HepG2 (cell line): Measurements from ENCODE around the gene CPEB3. TPM values are rescaled to one million over a fixed set of nuclear protein-coding genes. Genes with fewer than 3 reads are reported as not detected.

ENCODE experiments used
- ATAD3A ChIP-seq: sonication (generic); formaldehyde crosslinking; IDR thresholded peaks from 2 replicates; pipeline ENCODE4 v1.4.0; 2020; ENCODE audit warnings: missing genetic modification reagents
- CBX5 ChIP-seq: sonication (generic); formaldehyde crosslinking; IDR thresholded peaks from 2 replicates; pipeline ENCODE4 v1.4.0; 2020; ENCODE audit warnings: missing genetic modification reagents, borderline replicate concordance
- DBP ChIP-seq: sonication (generic); formaldehyde crosslinking; IDR thresholded peaks from 2 replicates; pipeline ENCODE4 v1.4.0; 2020; ENCODE audit warnings: missing genetic modification reagents; ENCODE audit errors: not compliant biosample characterization
- DZIP1 ChIP-seq: sonication (generic); formaldehyde crosslinking; IDR thresholded peaks from 2 replicates; pipeline ENCODE4 v1.5.0; 2020; ENCODE audit warnings: mild to moderate bottlenecking, missing genetic modification reagents
- ETS1 ChIP-seq: sonication (generic); formaldehyde crosslinking; IDR thresholded peaks from 2 replicates; pipeline ENCODE4 v1.4.0; 2020; ENCODE audit warnings: missing genetic modification reagents
- HOXA5 ChIP-seq: sonication (generic); formaldehyde crosslinking; IDR thresholded peaks from 2 replicates; pipeline ENCODE4 v1.4.0; 2020; ENCODE audit warnings: missing genetic modification reagents
- JDP2 ChIP-seq: sonication (generic); formaldehyde crosslinking; IDR thresholded peaks from 2 replicates; pipeline ENCODE4 v1.8.1; 2022; ENCODE audit warnings: missing genetic modification reagents, borderline replicate concordance
- KLF6 ChIP-seq: IDR thresholded peaks from 2 replicates; pipeline ENCODE4 v1.8.0; 2016; ENCODE audit warnings: missing biosample characterization, missing genetic modification reagents
- MXD1 ChIP-seq: sonication (generic); formaldehyde crosslinking; IDR thresholded peaks from 2 replicates; pipeline ENCODE4 v1.4.0; 2020; ENCODE audit warnings: mild to moderate bottlenecking, missing genetic modification reagents
- MXD4 ChIP-seq: IDR thresholded peaks from 2 replicates; pipeline ENCODE4 v1.6.1; 2016; ENCODE audit warnings: mild to moderate bottlenecking, missing biosample characterization, missing genetic modification reagents
- PAWR ChIP-seq: sonication (generic); formaldehyde crosslinking; IDR thresholded peaks from 2 replicates; pipeline ENCODE4 v1.4.0; 2020; ENCODE audit warnings: missing genetic modification reagents, mild to moderate bottlenecking, borderline replicate concordance
- POGZ ChIP-seq: sonication (generic); formaldehyde crosslinking; IDR thresholded peaks from 2 replicates; pipeline ENCODE4 v1.4.0; 2020; ENCODE audit warnings: mild to moderate bottlenecking, missing genetic modification reagents
- ZBED4 ChIP-seq: sonication (generic); formaldehyde crosslinking; IDR thresholded peaks from 2 replicates; pipeline ENCODE4 v1.4.0; 2020; ENCODE audit warnings: missing genetic modification reagents, borderline replicate concordance
- ZC3H4 ChIP-seq: sonication (generic); formaldehyde crosslinking; IDR thresholded peaks from 2 replicates; pipeline ENCODE4 v1.4.0; 2020; ENCODE audit warnings: missing genetic modification reagents, borderline replicate concordance
- ZFP1 ChIP-seq: IDR thresholded peaks from 2 replicates; pipeline ENCODE4 v1.6.1; 2016
- ZNF207 ChIP-seq: fragments of 450-650 bp; IDR thresholded peaks from 2 replicates; pipeline ENCODE4 v1.6.1; 2016; ENCODE audit warnings: antibody characterized with exemption, borderline replicate concordance
- ZNF414 ChIP-seq: sonication (generic); formaldehyde crosslinking; IDR thresholded peaks from 2 replicates; pipeline ENCODE4 v1.5.0; 2020; ENCODE audit warnings: missing genetic modification reagents
- ZNF530 ChIP-seq: sonication (generic); formaldehyde crosslinking; IDR thresholded peaks from 2 replicates; pipeline ENCODE4 v1.5.0; 2020; ENCODE audit warnings: low read depth, mild to moderate bottlenecking, missing genetic modification reagents
- ZNF550 ChIP-seq: sonication (generic); formaldehyde crosslinking; IDR thresholded peaks from 2 replicates; pipeline ENCODE4 v1.4.0; 2020; ENCODE audit warnings: mild to moderate bottlenecking, missing genetic modification reagents, borderline replicate concordance
- ZNF616 ChIP-seq: sonication (generic); formaldehyde crosslinking; IDR thresholded peaks from 2 replicates; pipeline ENCODE4 v1.5.0; 2020; ENCODE audit warnings: low read depth, mild to moderate bottlenecking, missing genetic modification reagents
- ZNF7 ChIP-seq: IDR thresholded peaks from 2 replicates; pipeline ENCODE4 v1.6.1; 2016; ENCODE audit warnings: missing biosample characterization, missing genetic modification reagents
- polyA plus RNA-seq, 8 experiments: library from polyadenylated mRNA; depleted of rRNA in 3 of 8; stranded (reverse) in 7 of 8; unstranded in 1 of 8; fragments of >200 nt; fragmentation: Illumina TruSeq in 4 of 8; extraction: Trizol in 4 of 8; gene quantifications; 2 replicates each; pipeline versions ENCODE4 v1.2.1 to v1.2.3, GENCODE V29; 2011 to 2016; ENCODE audit warnings: low read depth in 4 of 8, missing spikeins in 1 of 8, mixed read lengths in 1 of 8; ENCODE audit not compliant: insufficient read depth in 1 of 8
- total RNA-seq, 5 experiments: library from RNA; depleted of rRNA; stranded (reverse); fragments of >200 nt; fragmentation: Illumina TruSeq; extraction: Trizol; gene quantifications; 2 replicates each; pipeline ENCODE4 v1.2.3, GENCODE V29; 2016; ENCODE audit warnings: low read depth in 1 of 5

Gene CPEB3
- total and polyA plus RNA-seq, 2 of the 13 experiments (the other 11 are each of a cell fraction or from before 2014, with no cell fraction given) = 0.66 to 0.70 TPM

GRCh38 chr10:92113911-92114600 is 176.8 kb downstream of the CPEB3 start (continued):
- TF ChIP-seq DZIP1 (CRISPR knock-in tag) (no peak), PAWR (no peak), ZC3H4 (CRISPR knock-in tag) (no peak), ATAD3A (CRISPR knock-in tag) (no peak), ZFP1 (CRISPR knock-in tag) (no peak), ZNF414 (no peak), ZNF7 (CRISPR knock-in tag) (no peak), JDP2 (CRISPR knock-in tag) (no peak), MXD1 (CRISPR knock-in tag) (no peak), ZNF207 (no peak), CBX5 (CRISPR knock-in tag) (no peak), HOXA5 (no peak), ETS1 (no peak), DBP (CRISPR knock-in tag) (no peak), KLF6 (no peak), ZNF550 (CRISPR knock-in tag) (no peak), MXD4 (CRISPR knock-in tag) (no peak), ZNF530 (CRISPR knock-in tag) (no peak), ZNF616 (no peak), ZBED4 (CRISPR knock-in tag) (no peak), POGZ (peak; percentile 75)
